GM12872 (cell line): ENCODE results near the gene SLC8A2.

Experiments
- TF ChIP-seq, protein P1 (sequence below): IDR thresholded peaks from 3 replicates; pipeline ENCODE4 v1.5.1; 2011; ENCODE audit warnings: low read depth, mild to moderate bottlenecking, low read length, moderate library complexity; ENCODE audit not compliant: insufficient read depth

Gene SLC8A2

DNA sequence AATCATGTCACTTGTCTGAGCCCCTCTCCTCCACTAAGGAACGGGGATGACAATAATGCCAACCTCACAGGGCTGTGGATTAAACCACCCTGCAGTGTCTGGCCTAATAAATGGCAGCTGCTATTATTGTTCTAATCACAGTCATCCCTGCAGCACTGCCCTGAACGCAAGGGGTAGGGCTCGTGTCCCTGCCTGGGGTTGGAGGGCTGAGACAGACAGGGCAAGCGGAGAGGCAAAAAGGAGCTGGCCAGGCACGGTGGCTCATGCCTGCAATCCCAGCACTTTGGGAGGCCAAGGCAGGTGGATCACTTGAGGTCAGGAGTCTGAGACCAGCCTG is 22.5 kb upstream of the SLC8A2 start:
- TF ChIP-seq, protein P1, sequence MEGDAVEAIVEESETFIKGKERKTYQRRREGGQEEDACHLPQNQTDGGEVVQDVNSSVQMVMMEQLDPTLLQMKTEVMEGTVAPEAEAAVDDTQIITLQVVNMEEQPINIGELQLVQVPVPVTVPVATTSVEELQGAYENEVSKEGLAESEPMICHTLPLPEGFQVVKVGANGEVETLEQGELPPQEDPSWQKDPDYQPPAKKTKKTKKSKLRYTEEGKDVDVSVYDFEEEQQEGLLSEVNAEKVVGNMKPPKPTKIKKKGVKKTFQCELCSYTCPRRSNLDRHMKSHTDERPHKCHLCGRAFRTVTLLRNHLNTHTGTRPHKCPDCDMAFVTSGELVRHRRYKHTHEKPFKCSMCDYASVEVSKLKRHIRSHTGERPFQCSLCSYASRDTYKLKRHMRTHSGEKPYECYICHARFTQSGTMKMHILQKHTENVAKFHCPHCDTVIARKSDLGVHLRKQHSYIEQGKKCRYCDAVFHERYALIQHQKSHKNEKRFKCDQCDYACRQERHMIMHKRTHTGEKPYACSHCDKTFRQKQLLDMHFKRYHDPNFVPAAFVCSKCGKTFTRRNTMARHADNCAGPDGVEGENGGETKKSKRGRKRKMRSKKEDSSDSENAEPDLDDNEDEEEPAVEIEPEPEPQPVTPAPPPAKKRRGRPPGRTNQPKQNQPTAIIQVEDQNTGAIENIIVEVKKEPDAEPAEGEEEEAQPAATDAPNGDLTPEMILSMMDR, result no peak

DNA sequence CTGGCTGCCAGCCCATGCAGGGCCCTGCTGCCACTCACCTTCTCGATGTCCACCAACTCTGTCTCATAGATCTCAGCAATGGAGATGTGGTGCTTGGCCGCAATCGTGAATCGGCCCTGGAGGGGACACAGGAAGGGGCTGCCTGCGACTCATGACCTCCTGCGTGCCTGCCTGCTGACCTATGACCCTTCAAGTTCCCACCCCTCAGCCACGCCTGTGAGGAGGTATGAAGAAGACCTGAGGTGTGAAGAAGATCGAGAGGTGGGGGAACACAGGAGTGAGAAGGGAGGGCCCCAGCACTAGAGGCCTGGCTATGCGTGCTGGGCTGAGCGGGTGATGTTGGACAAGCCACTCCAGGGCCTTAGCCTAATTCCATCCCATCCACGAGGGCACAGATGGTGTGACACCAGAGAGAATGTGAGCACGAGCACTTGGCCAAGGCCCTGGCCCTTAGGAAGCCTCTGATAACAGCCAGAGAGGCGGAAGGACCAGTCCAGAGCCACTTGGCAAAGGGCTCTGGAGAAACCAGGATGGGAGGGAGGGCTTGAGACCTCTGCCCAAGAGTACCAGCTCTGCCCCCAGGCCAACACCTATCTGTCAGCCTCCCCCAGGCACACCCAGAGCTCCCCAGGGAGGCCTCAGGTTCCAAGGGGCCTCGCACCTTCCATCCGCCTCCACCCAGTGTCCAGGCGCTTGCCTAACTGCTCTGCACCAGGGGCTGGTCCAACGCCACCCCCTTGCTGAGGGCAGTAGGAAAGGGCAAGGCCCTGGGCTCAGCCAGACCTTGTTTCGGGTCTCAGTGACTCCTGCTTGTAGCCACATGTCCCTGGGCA is 21.9 kb upstream of the SLC8A2 start:
- TF ChIP-seq, protein P1, result no peak

DNA sequence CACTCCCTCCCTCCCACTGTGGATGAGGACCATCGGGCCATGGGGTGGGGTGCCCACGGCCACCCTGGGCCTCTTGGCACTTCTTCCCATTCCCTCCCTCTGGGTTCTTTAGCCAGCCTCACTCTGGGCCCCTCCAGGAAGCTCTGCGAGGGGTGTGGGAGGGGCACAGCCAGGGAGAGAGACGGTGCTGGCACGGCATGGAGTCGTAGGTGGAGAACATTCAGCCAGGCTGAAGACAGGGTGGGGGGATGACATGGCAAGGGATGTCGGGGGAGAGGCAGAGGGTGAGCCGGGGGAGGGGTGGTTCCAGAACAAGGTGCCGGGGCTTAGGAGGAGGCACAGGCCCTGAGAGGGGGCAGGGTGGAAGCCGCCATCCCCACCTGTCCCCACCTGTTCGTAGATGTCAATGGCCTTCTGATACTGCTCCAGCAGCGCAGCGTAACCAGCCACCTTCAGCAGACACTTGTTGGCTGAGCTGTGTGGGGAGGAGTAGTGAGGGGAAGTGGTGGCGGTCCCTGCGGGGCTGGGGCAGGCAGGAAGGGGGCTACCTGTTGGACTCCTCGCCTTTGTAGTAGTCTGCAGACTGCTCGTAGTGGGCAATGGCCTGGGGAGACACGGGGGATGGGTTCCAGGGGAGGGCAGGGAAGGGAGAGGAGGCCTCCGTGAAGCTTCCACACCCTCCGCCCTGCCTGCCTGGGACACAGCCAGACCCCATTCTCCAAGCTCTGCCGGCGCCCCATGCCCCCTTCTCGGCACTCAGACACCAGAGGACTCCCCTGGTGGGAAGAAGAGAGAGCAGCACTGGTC is 21.1 kb upstream of the SLC8A2 start:
- TF ChIP-seq, protein P1, result no peak

DNA sequence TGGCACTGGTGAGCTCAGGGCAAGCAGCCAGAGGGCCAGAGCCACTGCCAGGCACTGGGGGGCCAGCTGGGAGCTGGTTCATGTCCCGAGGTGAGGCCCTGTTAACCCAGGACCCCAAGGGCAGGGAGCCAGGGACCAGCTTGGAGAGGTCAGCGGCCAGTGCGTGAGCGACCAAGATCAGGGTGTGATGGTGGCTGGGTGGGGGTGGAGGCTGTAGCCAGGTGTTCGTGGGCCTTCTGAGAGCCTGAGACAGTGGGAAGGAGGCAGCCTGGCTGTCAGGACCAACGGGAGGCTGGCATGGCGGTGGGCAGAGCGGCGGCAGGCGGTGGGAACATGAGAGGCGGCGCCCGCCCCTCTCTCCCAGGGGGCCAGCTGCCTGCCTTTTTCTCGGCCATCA is 20.4 kb upstream of the SLC8A2 start:
- TF ChIP-seq, protein P1, result no peak

DNA sequence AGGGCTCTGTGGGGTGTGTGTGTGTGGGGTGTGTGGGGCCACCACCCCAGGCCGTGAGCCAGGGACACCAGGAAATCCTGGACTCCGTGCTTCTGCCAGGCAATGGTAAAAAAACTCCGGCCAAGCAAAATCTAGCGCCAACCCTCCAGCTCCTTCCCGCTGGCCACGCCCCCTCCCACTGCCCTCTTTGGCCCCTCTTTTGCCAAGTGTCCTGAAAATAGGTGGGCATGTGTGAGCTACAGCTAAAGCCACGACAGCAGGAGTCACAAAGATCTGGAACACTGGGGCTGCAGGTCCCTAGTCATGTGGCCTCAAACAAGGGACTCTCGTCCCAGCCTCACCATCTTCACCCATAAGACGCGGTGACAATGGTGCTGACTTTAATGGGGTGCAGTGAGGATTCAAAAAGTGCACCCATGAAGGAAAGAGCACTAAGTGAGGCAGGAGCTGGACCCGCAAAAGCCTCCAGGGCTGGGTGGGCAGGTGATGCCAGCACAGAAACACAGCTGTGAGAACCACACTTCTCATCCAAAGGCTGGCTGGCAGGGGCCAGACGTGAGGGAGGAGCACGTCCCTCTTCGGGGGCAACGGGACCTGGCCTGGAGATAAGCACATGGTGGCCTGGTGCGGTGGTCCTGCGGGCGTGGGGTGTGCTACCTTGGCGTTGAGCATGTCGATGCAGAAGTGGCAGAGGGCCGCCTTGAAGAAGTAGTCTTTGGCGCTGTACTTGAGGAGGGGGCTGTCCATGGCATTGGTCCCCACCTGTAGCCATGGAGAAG is 19.9 kb upstream of the SLC8A2 start:
- TF ChIP-seq, protein P1, result no peak

DNA sequence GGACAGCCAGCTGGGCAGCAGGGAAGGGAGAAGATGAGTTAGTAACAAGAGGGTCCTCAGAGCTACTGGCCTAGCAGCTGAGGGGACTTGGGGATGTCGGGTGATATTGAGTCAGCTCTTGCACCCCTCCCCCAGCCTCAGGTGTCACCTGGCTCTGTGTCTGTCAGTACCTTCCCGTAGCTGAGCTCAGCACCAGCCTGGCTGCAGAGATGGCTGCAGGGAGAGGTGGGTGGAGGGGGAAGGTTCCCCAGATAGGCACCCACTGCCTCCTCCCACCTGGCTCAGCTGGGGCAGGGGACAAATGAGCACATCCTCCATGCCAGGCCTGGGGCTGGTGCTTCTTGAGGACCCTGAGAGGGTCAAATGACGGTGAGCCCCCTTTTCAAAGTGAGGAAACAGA is 19.2 kb upstream of the SLC8A2 start:
- TF ChIP-seq, protein P1, result no peak

DNA sequence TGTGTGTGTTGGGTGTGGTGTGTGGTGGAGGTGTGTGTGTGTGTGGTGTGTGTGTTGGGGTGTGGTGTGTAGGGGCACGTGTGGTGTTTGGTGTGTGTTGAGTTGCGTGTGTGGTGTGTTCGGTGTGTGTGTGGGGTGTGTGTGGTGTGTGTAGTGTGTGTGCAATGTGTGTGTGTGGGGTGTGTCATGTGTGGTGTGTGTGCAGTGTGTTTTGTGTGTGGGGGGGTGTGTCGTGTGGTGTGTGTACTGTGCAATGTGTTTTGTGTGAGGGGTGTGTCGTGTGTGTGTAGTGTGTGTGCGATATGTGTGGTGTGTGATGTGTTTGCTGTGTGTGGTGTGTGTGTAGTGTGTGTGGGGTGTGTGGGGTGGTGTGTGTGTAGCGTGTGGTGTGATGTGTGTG is 18.3 kb upstream of the SLC8A2 start:
- TF ChIP-seq, protein P1, result no peak
